H1 (cell line): ENCODE measurements around the gene SAG.

Experiments used
- GTF2F1 ChIP-seq: IDR thresholded peaks from 2 replicates; pipeline ENCODE4 v1.6.1; 2012; ENCODE audit warnings: low read depth, low read length, improper control_type of control experiment, borderline replicate concordance
- JUN ChIP-seq: IDR thresholded peaks from 2 replicates; pipeline ENCODE4 v1.6.1; 2011; ENCODE audit warnings: low read depth, mild to moderate bottlenecking, improper control_type of control experiment, low read length

DNA sequence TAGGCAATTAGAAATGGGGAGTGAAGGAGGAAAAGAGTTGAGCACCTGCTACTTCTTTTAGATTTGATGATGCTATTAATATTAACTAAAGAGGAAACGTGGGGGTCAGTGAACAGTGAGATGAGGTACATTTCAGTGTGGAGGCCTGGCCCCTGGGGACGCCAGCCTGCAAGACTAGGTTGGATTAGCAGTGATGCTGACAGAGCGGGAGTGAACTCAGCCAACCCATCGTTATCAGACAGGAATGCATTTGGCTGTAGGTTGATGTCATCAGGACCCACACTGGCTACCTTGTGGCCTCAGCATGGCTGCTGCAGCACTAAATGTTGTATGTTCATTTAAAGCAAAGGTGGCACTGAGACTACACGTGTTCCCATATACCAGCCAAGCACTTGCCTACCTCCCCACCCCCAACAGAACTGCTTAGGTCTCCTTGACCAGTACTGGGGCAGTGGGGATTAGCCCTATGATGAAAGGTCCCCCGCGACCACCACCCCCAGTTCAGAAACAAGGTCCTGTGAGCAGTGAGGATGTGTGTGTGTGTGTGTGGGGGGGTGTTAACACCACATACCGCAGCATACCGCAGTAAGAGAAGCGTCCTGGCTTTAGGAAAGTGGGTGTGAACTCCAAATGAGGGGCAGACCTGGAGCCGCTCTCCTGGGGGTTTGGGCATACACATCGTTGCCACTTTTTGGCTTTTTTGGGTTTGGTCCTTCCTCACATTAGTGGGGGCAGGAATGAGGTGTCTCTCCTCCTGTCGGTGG is 72.7 kb downstream of the SAG start:
- TF ChIP-seq JUN (no peak), GTF2F1 (no peak)
